CD4-positive, CD25-positive, alpha-beta regulatory T cell (primary cell): ENCODE measurements around the gene NUP153. TPM values are rescaled to one million over a fixed set of nuclear protein-coding genes. Genes with fewer than 3 reads are reported as not detected.

Experiments used
- ATAC-seq, 2 donors: fragments of 150-1000 bp; cut with Tn5 transposase; one replicate each; pipeline ENCODE4 v1.10.0; 2021; ENCODE audit warnings: low read depth in 2 of 2, moderate number of reproducible peaks in 2 of 2, moderate library complexity in 1 of 2
- DNase-seq, 3 donors: peaks; one replicate each; pipeline versions ENCODE4 v3.0.0 to v3.0.0-alpha.2; 2012 to 2022; ENCODE audit warnings: mixed read lengths in 1 of 3
- H3K27ac ChIP-seq: one replicate; pipeline ENCODE4 v1.7.0; 2013; ENCODE audit warnings: mild to moderate bottlenecking, low read length; ENCODE audit not compliant: insufficient read depth, poor library complexity, severe bottlenecking
- H3K27me3 ChIP-seq: one replicate; pipeline ENCODE4 v1.7.0; 2013; ENCODE audit warnings: low read length; ENCODE audit not compliant: control insufficient read depth, insufficient read depth
- H3K36me3 ChIP-seq: one replicate; pipeline ENCODE4 v1.7.0; 2013; ENCODE audit warnings: mild to moderate bottlenecking, low read length, moderate library complexity; ENCODE audit not compliant: control insufficient read depth, insufficient read depth
- H3K4me1 ChIP-seq: 2 replicates; pipeline ENCODE4 v1.7.0; 2013; ENCODE audit warnings: mild to moderate bottlenecking, low read length; ENCODE audit not compliant: insufficient read depth, control insufficient read depth, poor library complexity, severe bottlenecking
- H3K4me3 ChIP-seq: one replicate; pipeline ENCODE4 v1.7.0; 2013; ENCODE audit warnings: low read depth, mild to moderate bottlenecking, low read length, moderate library complexity
- H3K9me3 ChIP-seq, 2 experiments: 1 replicate in 1 of 2; 2 replicates in 1 of 2; pipeline ENCODE4 v1.7.0; 2013; ENCODE audit warnings: low read length in 2 of 2, mild to moderate bottlenecking in 1 of 2, moderate library complexity in 1 of 2; ENCODE audit not compliant: control insufficient read depth in 2 of 2
- H3K27ac Mint-ChIP-seq, 3 donors: one replicate each; pipeline ENCODE4 v1.8.0; 2020 to 2022; ENCODE audit warnings: mild to moderate bottlenecking in 3 of 3, mixed read lengths in 3 of 3, moderate library complexity in 2 of 3
- H3K27me3 Mint-ChIP-seq: one replicate; pipeline ENCODE4 v1.8.0; 2022; ENCODE audit warnings: mild to moderate bottlenecking, mixed read lengths
- H3K36me3 Mint-ChIP-seq: one replicate; pipeline ENCODE4 v1.8.0; 2020; ENCODE audit warnings: mixed read lengths
- H3K4me1 Mint-ChIP-seq, 4 donors: one replicate each; pipeline ENCODE4 v1.8.0; 2020 to 2022; ENCODE audit warnings: mixed read lengths in 4 of 4, mild to moderate bottlenecking in 1 of 4
- H3K4me3 Mint-ChIP-seq, 4 donors: one replicate each; pipeline ENCODE4 v1.8.0; 2020 to 2022; ENCODE audit warnings: mild to moderate bottlenecking in 4 of 4, mixed read lengths in 4 of 4, moderate library complexity in 3 of 4
- H3K9me3 Mint-ChIP-seq, 7 donors: one replicate each; pipeline ENCODE4 v1.8.0; 2020 to 2022; ENCODE audit warnings: mixed read lengths in 7 of 7, mild to moderate bottlenecking in 3 of 7, moderate library complexity in 2 of 7
- polyA plus RNA-seq, 4 donors: library from polyadenylated mRNA; unstranded; fragments of 300-500 nt; fragmentation: Illumina TruSeq; gene quantifications; one replicate each; pipeline ENCODE4 v1.2.3, GENCODE V29; 2021
- total RNA-seq: library from RNA; stranded (reverse); gene quantifications from one replicate; pipeline ENCODE4 v1.2.3, GENCODE V29; 2022

The NUP153 gene
- total and polyA plus RNA-seq, 5 donors from 2014 or later, result 4.2 to 64.5 (median 4.5) TPM

GRCh38 chr6:17673543-17674254 lies 33.0 kb downstream of the NUP153 start:
- peaks cover 10% of the 10 kb centered on the region for H3K4me1 ChIP-seq
- peaks cover 0 to 1% (median 0%) of the 10 kb centered on the region in 7 donors for H3K9me3 Mint-ChIP-seq
- no peaks in the 10 kb centered on the region for H3K27me3 ChIP-seq
- H3K4me1 Mint-ChIP-seq, result peaks cover 23 to 41% (median 37%) of the 10 kb centered on the region in 4 donors
- ATAC-seq, result peak; percentile 70 to 79
- peak overlapping the region; percentile 20 for H3K27ac ChIP-seq
- peaks cover 34% of the 10 kb centered on the region for H3K36me3 Mint-ChIP-seq
- H3K9me3 ChIP-seq, result no peaks in the 10 kb centered on the region
- no peak overlapping the region for H3K4me3 ChIP-seq
- H3K27ac Mint-ChIP-seq, result peak overlapping the region in 2 of 3 donors; percentile 36 to 41
- DNase-seq, result peak in 2 of 3 donors; percentile 31 to 63
- peaks cover 59% of the 10 kb centered on the region for H3K36me3 ChIP-seq
- no peaks in the 10 kb centered on the region for H3K27me3 Mint-ChIP-seq
- H3K4me3 Mint-ChIP-seq, result peak overlapping the region in 1 of 4 donors; percentile 42

GRCh38 chr6:17672064-17672718 lies 34.5 kb downstream of the NUP153 start:
- no peak for ATAC-seq
- no peak for DNase-seq
- no peaks in the 10 kb centered on the region for H3K9me3 Mint-ChIP-seq
- H3K27me3 Mint-ChIP-seq, result no peaks in the 10 kb centered on the region
- Histone ChIP-seq H3K4me3 (no peak overlapping the region), H3K27me3 (no peaks in the 10 kb centered on the region), H3K27ac (no peak overlapping the region), H3K9me3 (no peaks in the 10 kb centered on the region), H3K4me1 (peaks cover 6% of the 10 kb centered on the region), H3K36me3 (peaks cover 67% of the 10 kb centered on the region)
- H3K27ac Mint-ChIP-seq, result peak overlapping the region in 1 of 3 donors; percentile 37
- no peak overlapping the region for H3K4me3 Mint-ChIP-seq
- H3K4me1 Mint-ChIP-seq, result peaks cover 18 to 27% (median 22%) of the 10 kb centered on the region in 4 donors
- peaks cover 38% of the 10 kb centered on the region for H3K36me3 Mint-ChIP-seq

GRCh38 chr6:17666646-17667045 lies 40.1 kb downstream of the NUP153 start:
- H3K4me1 Mint-ChIP-seq, result peaks cover 24 to 39% (median 35%) of the 10 kb centered on the region in 4 donors
- H3K4me1 ChIP-seq, result peaks cover 4% of the 10 kb centered on the region
- H3K4me3 Mint-ChIP-seq, result peak overlapping the region in 1 of 4 donors; percentile 61

GRCh38 chr6:17665132-17665531 lies 41.6 kb downstream of the NUP153 start:
- H3K27me3 Mint-ChIP-seq, result no peaks in the 10 kb centered on the region
- peaks cover 4% of the 10 kb centered on the region for H3K4me1 ChIP-seq
- H3K27ac ChIP-seq, result peak overlapping the region; percentile 63
- H3K4me1 Mint-ChIP-seq, result peaks cover 26 to 43% (median 34%) of the 10 kb centered on the region in 4 donors
- peak overlapping the region in 2 of 4 donors; percentile 26 to 44 for H3K4me3 Mint-ChIP-seq
- H3K36me3 Mint-ChIP-seq, result peaks cover 52% of the 10 kb centered on the region
- H3K4me3 ChIP-seq, result no peak overlapping the region
- peaks cover 67% of the 10 kb centered on the region for H3K36me3 ChIP-seq
- no peaks in the 10 kb centered on the region for H3K27me3 ChIP-seq
- H3K9me3 ChIP-seq, result no peaks in the 10 kb centered on the region
- no peaks in the 10 kb centered on the region for H3K9me3 Mint-ChIP-seq
- no peak for DNase-seq
- peak overlapping the region in 1 of 3 donors; percentile 73 for H3K27ac Mint-ChIP-seq
- no peak for ATAC-seq

More at GRCh38 chr6:17666646-17667045, 40.1 kb downstream of the NUP153 start:
- Histone ChIP-seq H3K27me3 (no peaks in the 10 kb centered on the region), H3K9me3 (no peaks in the 10 kb centered on the region), H3K27ac (no peak overlapping the region), H3K4me3 (no peak overlapping the region), H3K36me3 (peaks cover 64% of the 10 kb centered on the region)
- no peak for ATAC-seq
- no peak for DNase-seq
- Mint-ChIP-seq H3K36me3 (peaks cover 54% of the 10 kb centered on the region), H3K27me3 (no peaks in the 10 kb centered on the region), H3K9me3 (no peaks in the 10 kb centered on the region), H3K27ac (peak overlapping the region in 1 of 3 donors; percentile 22)

GRCh38 chr6:17663226-17663625 lies 43.5 kb downstream of the NUP153 start:
- H3K4me3 ChIP-seq, result no peak overlapping the region
- no peak overlapping the region for H3K4me3 Mint-ChIP-seq

GRCh38 chr6:17662585-17662984 lies 44.1 kb downstream of the NUP153 start:
- ATAC-seq (no peak), DNase-seq (no peak)
- peaks cover 48% of the 10 kb centered on the region for H3K36me3 Mint-ChIP-seq
- H3K27me3 ChIP-seq, result no peaks in the 10 kb centered on the region
- peaks cover 75% of the 10 kb centered on the region for H3K36me3 ChIP-seq
- no peaks in the 10 kb centered on the region for H3K9me3 Mint-ChIP-seq
- H3K27ac Mint-ChIP-seq, result peak overlapping the region in 1 of 3 donors; percentile 34
- H3K4me1 Mint-ChIP-seq, result peaks cover 30 to 44% (median 37%) of the 10 kb centered on the region in 4 donors
- no peak overlapping the region for H3K27ac ChIP-seq
- H3K4me3 Mint-ChIP-seq, result no peak overlapping the region
- H3K4me3 ChIP-seq, result no peak overlapping the region
- H3K4me1 ChIP-seq, result peaks cover 4% of the 10 kb centered on the region
- H3K27me3 Mint-ChIP-seq, result no peaks in the 10 kb centered on the region
- no peaks in the 10 kb centered on the region for H3K9me3 ChIP-seq

More at GRCh38 chr6:17663226-17663625, 43.5 kb downstream of the NUP153 start:
- no peaks in the 10 kb centered on the region for H3K9me3 Mint-ChIP-seq
- peaks cover 47% of the 10 kb centered on the region for H3K36me3 Mint-ChIP-seq
- ATAC-seq, result no peak
- H3K27ac Mint-ChIP-seq, result peak overlapping the region in 2 of 3 donors; percentile 22 to 34
- H3K9me3 ChIP-seq, result no peaks in the 10 kb centered on the region
- H3K4me1 ChIP-seq, result peaks cover 4% of the 10 kb centered on the region
- H3K27ac ChIP-seq, result no peak overlapping the region
- H3K4me1 Mint-ChIP-seq, result peaks cover 30 to 44% (median 36%) of the 10 kb centered on the region in 4 donors
- DNase-seq, result no peak
- H3K27me3 Mint-ChIP-seq, result no peaks in the 10 kb centered on the region
- H3K36me3 ChIP-seq, result peaks cover 68% of the 10 kb centered on the region
- H3K27me3 ChIP-seq, result no peaks in the 10 kb centered on the region

GRCh38 chr6:17656644-17657043 lies 50.1 kb downstream of the NUP153 start:
- Mint-ChIP-seq H3K36me3 (peaks cover 48% of the 10 kb centered on the region), H3K4me3 (no peak overlapping the region), H3K4me1 (peaks cover 16 to 39% (median 23%) of the 10 kb centered on the region in 4 donors), H3K9me3 (no peaks in the 10 kb centered on the region), H3K27me3 (no peaks in the 10 kb centered on the region), H3K27ac (peak overlapping the region in 2 of 3 donors; percentile 44 to 60)
- Histone ChIP-seq H3K4me1 (no peaks in the 10 kb centered on the region), H3K36me3 (peaks cover 68% of the 10 kb centered on the region), H3K4me3 (no peak overlapping the region), H3K9me3 (no peaks in the 10 kb centered on the region), H3K27me3 (no peaks in the 10 kb centered on the region), H3K27ac (no peak overlapping the region)
- DNase-seq, result no peak
- ATAC-seq, result no peak
